Panc1 (cell line): Measurements from ENCODE around the gene GMDS. TPM values are rescaled to one million over a fixed set of nuclear protein-coding genes. Genes with fewer than 3 reads are reported as not detected.
A peak's percentile ranks its signal among the peaks of the same experiment; 100 is the strongest.

Source experiments
- ATAC-seq: fragments of 200-7000 bp; cut with Tn5 transposase; 2 replicates; pipeline ENCODE4 v1.9.1; 2020; ENCODE audit warnings: mild to moderate bottlenecking, moderate library complexity
- BruUV-seq: library from RNA; stranded (reverse); fragments of 400-500 nt; replicated peaks from 2 replicates; lab custom pipeline; 2021; lab: Mats Ljungman, UMichigan
- CTCF ChIA-PET: fragments of 300-600 bp; sonication (Branson Sonifier 250); formaldehyde crosslinking; loops from one replicate; lab custom pipeline; 2022; ENCODE audit warnings: antibody characterized with exemption; lab: Charles Lee
- POLR2A ChIA-PET: fragments of 300-600 bp; sonication (Branson Sonifier 250); formaldehyde crosslinking; loops from one replicate; lab custom pipeline; 2022; ENCODE audit warnings: antibody characterized with exemption; lab: Charles Lee
- DNase-seq: peaks from one replicate; pipeline ENCODE4 v3.0.0-alpha.2; 2010; ENCODE audit warnings: low read depth, low spot score
- H3K27ac ChIP-seq: 2 replicates; pipeline ENCODE4 v1.5.1; 2011; ENCODE audit warnings: mild to moderate bottlenecking, low read length, inconsistent platforms
- H3K27me3 ChIP-seq: fragments of 200-500 bp; sonication (Bioruptor generic); 2 replicates; pipeline ENCODE4 v1.6.0; 2014; ENCODE audit warnings: low read length, inconsistent platforms; ENCODE audit not compliant: control insufficient read depth, insufficient read depth
- H3K36me3 ChIP-seq: fragments of 200-500 bp; sonication (Bioruptor generic); 2 replicates; pipeline ENCODE4 v1.5.1; 2014; ENCODE audit warnings: inconsistent platforms, mild to moderate bottlenecking, low read length, moderate library complexity; ENCODE audit not compliant: control insufficient read depth, insufficient read depth
- H3K4me1 ChIP-seq: 2 replicates; pipeline ENCODE4 v1.5.1; 2011; ENCODE audit warnings: inconsistent platforms, mild to moderate bottlenecking, low read length, moderate library complexity; ENCODE audit not compliant: control insufficient read depth, insufficient read depth
- H3K4me3 ChIP-seq, 2 experiments: 2 replicates each; pipeline ENCODE4 v1.5.1; 2011 to 2012; ENCODE audit warnings: low read depth in 2 of 2, low read length in 2 of 2, mild to moderate bottlenecking in 2 of 2, inconsistent platforms in 1 of 2, moderate library complexity in 1 of 2
- H3K9me3 ChIP-seq: fragments of 200-500 bp; sonication (Bioruptor generic); 2 replicates; pipeline ENCODE4 v1.5.1; 2014; ENCODE audit warnings: low read depth, mild to moderate bottlenecking, inconsistent platforms, low read length, moderate library complexity; ENCODE audit not compliant: control insufficient read depth, insufficient read depth
- CTCF ChIP-seq: fragments of 450-650 bp; IDR thresholded peaks from 2 replicates; pipeline ENCODE4 v1.5.1; 2017; ENCODE audit warnings: mild to moderate bottlenecking
- POLR2AphosphoS5 ChIP-seq: IDR thresholded peaks from 2 replicates; pipeline ENCODE4 v1.6.1; 2012; ENCODE audit warnings: mild to moderate bottlenecking, low read depth, low read length, moderate library complexity
- SIN3A ChIP-seq: IDR thresholded peaks from 2 replicates; pipeline ENCODE4 v1.6.1; 2012; ENCODE audit warnings: low read depth, mild to moderate bottlenecking, low read length, moderate library complexity, borderline replicate concordance; ENCODE audit not compliant: insufficient read depth
- TCF7L2 ChIP-seq: IDR thresholded peaks from 2 replicates; pipeline ENCODE4 v1.6.1; 2011; ENCODE audit warnings: mild to moderate bottlenecking, low read depth, low read length, inconsistent platforms
- in situ Hi-C: cut with HindIII; loops from 2 replicates; pipeline ENCODE4 v1.10.0; 2016; ENCODE audit warnings: low sequenced_read_pairs, low pct_unique_long_range_greater_than_20kb
- intact Hi-C: fragments of 100-400 bp; cut with micrococcal nuclease; formaldehyde crosslinking; loops from one replicate; pipeline ENCODE4 v1.10.0; 2022; ENCODE audit not compliant: unreplicated experiment
- total RNA-seq: library from RNA; stranded (reverse); gene quantifications from one replicate; pipeline ENCODE4 v1.2.1, GENCODE V29; 2021; ENCODE audit not compliant: unreplicated experiment
- TF ChIP-seq, protein P1 (sequence below), 2 experiments: IDR thresholded peaks; 2 replicates each; pipeline ENCODE4 v1.6.1; 2011 to 2012; ENCODE audit warnings: low read depth in 2 of 2, control low read depth in 1 of 2, low read length in 1 of 2, mild to moderate bottlenecking in 1 of 2, moderate library complexity in 1 of 2; ENCODE audit not compliant: insufficient read depth in 1 of 2

The GMDS gene
- total RNA-seq, 1 experiment from 2014 or later: 9.8 TPM

DNA sequence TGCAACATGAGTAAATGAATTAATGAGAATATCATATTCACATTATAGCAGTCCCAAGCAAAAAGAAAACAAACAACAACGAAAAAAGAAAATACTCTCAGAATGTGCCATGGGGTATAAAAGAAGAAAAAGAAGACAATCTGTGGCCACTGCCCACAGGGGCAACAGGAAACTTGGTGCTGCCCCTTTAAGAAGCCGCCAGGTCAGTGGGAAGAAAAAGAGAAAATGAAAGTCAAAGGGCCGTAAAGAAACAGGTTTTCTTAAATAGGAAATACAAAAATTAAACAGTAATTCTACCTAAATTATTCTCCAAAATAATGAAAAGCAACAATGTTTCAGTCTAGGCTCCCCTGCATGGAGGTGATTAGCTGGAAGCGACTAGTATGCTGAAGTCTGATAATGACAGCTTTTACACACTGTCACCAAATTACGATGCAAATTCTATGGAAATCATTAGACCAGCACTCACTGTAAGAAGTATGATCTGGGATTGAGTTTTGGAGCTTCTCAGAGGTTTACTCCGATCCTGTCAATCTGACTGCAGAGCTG lies 23.6 kb downstream of the GMDS start:
- BruUV-seq: no TSS peak
- Histone ChIP-seq H3K4me1 (peaks cover 5% of the 10 kb centered on the region; the same call in 1 of the 2 replicates), H3K27me3 (no peaks in the 10 kb centered on the region), H3K4me3 (peak overlapping the region; percentile 33 to 49), H3K27ac (peak overlapping the region; percentile 4; the same call in 1 of the 2 replicates), H3K36me3 (no peaks in the 10 kb centered on the region), H3K9me3 (no peaks in the 10 kb centered on the region)
- in situ Hi-C loops (no loop called here), intact Hi-C loops (no loop called here)
- POLR2A ChIA-PET: no interaction called here
- no peak for TF ChIP-seq TCF7L2
- no peak for TF ChIP-seq CTCF
- TF ChIP-seq, protein P1, sequence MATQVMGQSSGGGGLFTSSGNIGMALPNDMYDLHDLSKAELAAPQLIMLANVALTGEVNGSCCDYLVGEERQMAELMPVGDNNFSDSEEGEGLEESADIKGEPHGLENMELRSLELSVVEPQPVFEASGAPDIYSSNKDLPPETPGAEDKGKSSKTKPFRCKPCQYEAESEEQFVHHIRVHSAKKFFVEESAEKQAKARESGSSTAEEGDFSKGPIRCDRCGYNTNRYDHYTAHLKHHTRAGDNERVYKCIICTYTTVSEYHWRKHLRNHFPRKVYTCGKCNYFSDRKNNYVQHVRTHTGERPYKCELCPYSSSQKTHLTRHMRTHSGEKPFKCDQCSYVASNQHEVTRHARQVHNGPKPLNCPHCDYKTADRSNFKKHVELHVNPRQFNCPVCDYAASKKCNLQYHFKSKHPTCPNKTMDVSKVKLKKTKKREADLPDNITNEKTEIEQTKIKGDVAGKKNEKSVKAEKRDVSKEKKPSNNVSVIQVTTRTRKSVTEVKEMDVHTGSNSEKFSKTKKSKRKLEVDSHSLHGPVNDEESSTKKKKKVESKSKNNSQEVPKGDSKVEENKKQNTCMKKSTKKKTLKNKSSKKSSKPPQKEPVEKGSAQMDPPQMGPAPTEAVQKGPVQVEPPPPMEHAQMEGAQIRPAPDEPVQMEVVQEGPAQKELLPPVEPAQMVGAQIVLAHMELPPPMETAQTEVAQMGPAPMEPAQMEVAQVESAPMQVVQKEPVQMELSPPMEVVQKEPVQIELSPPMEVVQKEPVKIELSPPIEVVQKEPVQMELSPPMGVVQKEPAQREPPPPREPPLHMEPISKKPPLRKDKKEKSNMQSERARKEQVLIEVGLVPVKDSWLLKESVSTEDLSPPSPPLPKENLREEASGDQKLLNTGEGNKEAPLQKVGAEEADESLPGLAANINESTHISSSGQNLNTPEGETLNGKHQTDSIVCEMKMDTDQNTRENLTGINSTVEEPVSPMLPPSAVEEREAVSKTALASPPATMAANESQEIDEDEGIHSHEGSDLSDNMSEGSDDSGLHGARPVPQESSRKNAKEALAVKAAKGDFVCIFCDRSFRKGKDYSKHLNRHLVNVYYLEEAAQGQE (IDR thresholded peaks at IDR 0.05; ENCODE audit: insufficient read depth in 1 of 2, low read depth in 2 of 2, low read length in 1 of 2): no peak
- TF ChIP-seq POLR2AphosphoS5: no peak
- TF ChIP-seq SIN3A: no peak
- CTCF ChIA-PET: no interaction called here
- ATAC-seq (peak; percentile 69; the same call in 1 of the 2 replicates), DNase-seq (no peak)

- H3K36me3 ChIP-seq: no peaks in the 10 kb centered on the region
- intact Hi-C loops: no loop called here
- no TSS peak for BruUV-seq
- DNase-seq (no peak), ATAC-seq (no peak)
- in situ Hi-C loops: no loop called here
- H3K4me3 ChIP-seq: no peak overlapping the region
- TF ChIP-seq CTCF (no peak), POLR2AphosphoS5 (no peak)
- peaks cover 5% of the 10 kb centered on the region; the same call in 1 of the 2 replicates for H3K4me1 ChIP-seq
- no peak overlapping the region for H3K27ac ChIP-seq
- H3K9me3 ChIP-seq: no peaks in the 10 kb centered on the region
- ChIA-PET CTCF (no interaction called here), POLR2A (no interaction called here)
- no peaks in the 10 kb centered on the region for H3K27me3 ChIP-seq
These were observed 25.3 kb downstream of the GMDS start for GRCh38 chr6:2220154-2220553.
